NCI-H146 treated with DMSO at 0.1 percent for 48 hours (cell line): ENCODE data around the gene WNT3A.

Experiments used
- DNase-seq: peaks from one replicate; lab custom pipeline; 2025; ENCODE audit not compliant: unreplicated experiment; lab: John Stamatoyannopoulos, UW

Gene WNT3A

GRCh38 chr1:228048659-228049298, 42.0 kb downstream of the WNT3A start:
- no peak for DNase-seq

DNA sequence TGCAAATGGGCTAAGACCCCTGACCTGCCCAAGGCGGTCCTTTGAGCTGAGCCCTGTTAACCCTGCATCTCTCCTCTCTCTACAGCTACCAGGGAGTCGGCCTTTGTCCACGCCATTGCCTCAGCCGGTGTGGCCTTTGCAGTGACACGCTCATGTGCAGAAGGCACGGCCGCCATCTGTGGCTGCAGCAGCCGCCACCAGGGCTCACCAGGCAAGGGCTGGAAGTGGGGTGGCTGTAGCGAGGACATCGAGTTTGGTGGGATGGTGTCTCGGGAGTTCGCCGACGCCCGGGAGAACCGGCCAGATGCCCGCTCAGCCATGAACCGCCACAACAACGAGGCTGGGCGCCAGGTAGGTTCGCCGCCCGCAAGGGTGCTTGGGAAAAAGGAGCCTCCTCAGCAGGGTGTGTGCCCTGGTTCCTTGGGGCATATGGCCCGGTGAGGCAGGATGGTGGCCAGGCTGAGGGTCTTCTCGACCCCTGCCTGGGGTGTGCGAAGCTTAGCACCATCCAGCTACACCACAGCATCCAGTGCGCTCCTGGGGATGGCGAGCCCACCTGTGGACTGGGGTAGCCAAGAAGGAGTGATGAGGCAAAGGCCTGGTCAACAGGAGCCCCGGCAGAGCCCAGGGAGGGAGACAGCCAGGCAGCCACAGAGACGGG, 43.9 kb downstream of the WNT3A start:
- DNase-seq, result no peak

- DNase-seq, result no peak
Measured at GRCh38 chr1:228058172-228058948, 51.6 kb downstream of the WNT3A start.

DNA sequence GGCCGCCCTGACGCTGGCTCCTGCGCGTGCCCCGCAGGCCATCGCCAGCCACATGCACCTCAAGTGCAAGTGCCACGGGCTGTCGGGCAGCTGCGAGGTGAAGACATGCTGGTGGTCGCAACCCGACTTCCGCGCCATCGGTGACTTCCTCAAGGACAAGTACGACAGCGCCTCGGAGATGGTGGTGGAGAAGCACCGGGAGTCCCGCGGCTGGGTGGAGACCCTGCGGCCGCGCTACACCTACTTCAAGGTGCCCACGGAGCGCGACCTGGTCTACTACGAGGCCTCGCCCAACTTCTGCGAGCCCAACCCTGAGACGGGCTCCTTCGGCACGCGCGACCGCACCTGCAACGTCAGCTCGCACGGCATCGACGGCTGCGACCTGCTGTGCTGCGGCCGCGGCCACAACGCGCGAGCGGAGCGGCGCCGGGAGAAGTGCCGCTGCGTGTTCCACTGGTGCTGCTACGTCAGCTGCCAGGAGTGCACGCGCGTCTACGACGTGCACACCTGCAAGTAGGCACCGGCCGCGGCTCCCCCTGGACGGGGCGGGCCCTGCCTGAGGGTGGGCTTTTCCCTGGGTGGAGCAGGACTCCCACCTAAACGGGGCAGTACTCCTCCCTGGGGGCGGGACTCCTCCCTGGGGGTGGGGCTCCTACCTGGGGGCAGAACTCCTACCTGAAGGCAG, 52.3 kb downstream of the WNT3A start:
- no peak for DNase-seq

GRCh38 chr1:228059634-228060457, 53.0 kb downstream of the WNT3A start:
- DNase-seq, result peak; percentile 84

DNA sequence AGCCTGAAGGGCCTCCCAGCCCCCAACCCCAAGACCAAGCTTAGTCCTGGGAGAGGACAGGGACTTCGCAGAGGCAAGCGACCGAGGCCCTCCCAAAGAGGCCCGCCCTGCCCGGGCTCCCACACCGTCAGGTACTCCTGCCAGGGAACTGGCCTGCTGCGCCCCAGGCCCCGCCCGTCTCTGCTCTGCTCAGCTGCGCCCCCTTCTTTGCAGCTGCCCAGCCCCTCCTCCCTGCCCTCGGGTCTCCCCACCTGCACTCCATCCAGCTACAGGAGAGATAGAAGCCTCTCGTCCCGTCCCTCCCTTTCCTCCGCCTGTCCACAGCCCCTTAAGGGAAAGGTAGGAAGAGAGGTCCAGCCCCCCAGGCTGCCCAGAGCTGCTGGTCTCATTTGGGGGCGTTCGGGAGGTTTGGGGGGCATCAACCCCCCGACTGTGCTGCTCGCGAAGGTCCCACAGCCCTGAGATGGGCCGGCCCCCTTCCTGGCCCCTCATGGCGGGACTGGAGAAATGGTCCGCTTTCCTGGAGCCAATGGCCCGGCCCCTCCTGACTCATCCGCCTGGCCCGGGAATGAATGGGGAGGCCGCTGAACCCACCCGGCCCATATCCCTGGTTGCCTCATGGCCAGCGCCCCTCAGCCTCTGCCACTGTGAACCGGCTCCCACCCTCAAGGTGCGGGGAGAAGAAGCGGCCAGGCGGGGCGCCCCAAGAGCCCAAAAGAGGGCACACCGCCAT, 53.8 kb downstream of the WNT3A start:
- no peak for DNase-seq

DNA sequence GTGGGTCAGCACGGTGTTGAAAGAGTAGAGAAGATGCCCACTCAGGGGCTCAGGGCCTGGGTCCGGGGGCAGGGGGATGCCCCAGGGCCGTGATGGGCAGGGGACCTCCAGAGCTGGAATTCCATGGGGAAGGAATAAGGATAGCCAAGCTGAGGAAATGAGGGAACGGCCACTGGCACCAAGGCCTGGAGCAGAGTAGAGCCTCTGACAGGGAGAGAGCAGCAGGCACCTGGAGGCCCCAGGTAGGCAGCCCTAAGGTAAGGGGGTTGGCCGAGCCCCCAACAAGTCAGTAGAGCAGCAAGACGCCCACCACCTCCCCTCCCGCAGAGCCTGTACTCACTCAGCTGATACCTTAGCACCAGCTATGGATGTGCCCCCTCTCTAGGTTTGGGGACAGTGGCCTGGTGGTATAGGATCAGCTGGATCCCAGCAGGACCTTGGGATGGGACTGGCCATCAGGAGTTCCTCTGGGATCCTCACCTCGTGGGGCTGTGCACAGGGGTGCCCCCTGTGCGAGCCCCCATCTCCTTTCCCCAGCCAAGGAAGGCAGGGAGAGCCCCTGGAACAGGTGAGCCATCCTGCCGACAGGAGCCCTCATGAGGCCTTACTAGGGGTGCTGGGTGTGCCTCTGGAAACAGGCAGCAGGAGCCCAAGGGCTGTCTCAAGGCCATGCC, 54.8 kb downstream of the WNT3A start:
- DNase-seq, result no peak

DNA sequence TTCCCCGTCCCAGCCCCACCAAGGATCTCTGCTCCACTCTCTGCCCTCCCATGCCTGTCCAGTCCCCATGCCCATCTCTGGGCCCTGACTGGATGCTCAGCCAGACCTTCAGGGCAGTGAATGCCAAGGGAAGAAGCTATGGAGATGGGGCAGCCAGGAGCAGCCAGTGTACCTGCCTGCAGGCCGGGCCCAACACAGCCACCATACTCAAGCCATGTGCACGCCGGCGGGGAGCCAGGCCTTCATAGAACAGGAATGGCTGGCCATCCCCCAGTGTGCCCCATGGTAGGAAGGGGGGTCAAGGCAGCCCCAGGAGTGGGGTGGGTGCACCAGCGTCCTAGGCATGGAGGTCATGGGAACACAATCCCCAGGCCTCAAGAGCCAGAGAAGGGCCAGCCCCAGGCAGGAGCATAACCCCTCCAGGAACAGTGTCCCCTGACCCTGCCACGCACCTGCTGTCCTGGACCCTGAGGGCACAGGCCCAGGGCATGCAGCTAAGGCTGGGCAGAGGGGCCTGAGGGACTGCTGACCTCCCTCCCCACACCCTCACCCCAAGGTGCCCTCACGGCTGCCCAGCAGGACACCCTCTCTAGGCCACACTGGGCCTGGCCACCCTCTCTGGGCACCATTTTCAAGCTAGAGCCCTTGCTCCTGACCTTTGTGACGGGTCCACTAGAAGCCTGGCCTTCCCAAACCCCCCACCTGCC, 55.4 kb downstream of the WNT3A start:
- no peak for DNase-seq

GRCh38 chr1:228062812-228063211, 56.0 kb downstream of the WNT3A start:
- DNase-seq, result no peak

DNA sequence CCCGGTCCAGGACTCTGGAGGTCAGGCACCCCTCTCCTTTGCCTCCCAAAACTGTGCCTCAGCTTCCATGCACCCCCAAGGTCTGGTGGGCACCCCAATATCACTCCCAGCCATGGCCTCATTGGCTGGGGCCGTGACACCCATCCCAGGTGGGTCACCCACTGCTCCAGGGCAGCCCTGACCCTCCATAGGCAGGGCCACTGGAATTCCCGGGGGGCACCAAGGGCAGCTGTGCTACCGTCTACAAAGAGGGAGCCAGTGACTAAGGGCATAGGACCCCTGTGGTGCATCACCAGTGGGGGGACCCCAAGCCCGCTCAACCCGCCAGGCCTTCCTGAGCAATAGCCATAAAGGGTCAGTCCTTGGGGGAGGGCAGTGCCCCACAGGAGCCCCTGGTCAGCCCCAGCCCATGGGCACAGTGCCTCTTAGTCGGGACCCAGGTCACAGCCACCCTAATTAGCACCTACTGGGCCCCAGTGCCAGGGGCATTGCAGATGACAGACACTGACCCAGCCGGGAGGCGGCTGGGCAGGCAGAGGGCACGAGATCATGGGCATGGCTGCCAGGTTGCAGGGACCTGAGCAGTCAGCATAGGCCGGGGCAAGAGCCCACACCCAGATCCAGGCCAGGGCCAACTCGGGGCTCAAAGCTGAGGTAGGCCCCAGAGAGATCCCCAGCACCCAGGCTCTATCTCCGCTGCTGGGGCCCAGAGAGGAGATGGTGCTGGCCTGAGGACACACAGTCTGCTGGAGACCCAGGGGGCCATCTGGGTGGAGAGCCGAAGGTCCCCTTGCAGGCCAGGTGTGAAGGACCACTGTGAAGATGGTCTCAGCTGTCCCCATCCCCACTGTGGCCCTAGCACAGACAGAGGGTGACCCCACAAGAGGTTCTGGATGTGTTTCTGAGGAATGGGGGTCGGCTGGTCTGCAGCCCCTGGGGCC, 56.7 kb downstream of the WNT3A start:
- no peak for DNase-seq

DNA sequence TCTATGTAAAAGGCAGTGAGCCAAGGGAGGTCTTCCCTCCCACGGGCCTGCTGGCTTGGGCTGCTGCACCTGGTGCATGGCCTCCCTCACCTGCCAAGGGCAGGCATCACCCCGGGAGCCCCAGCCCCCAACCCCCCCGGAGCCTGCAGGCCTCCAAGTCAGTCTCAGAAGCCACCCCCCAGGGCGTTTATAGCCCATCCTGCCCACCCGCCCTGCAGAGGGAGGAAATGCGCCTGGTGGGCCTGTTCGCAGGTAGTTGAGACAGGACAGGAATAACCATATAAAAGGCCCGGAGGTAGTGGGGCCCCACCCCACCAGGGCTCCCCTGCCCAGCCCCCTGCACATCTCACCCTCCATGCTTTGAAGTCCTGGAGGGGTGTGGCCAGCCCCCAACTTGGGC, 57.5 kb downstream of the WNT3A start:
- DNase-seq, result no peak

- no peak for DNase-seq
Measured at GRCh38 chr1:228064741-228065542, 58.1 kb downstream of the WNT3A start.

GRCh38 chr1:228065543-228066347, 58.9 kb downstream of the WNT3A start:
- no peak for DNase-seq

GRCh38 chr1:228066416-228066815, 59.6 kb downstream of the WNT3A start:
- no peak for DNase-seq

- DNase-seq, result no peak
Measured at GRCh38 chr1:228066891-228067654, 60.3 kb downstream of the WNT3A start.
